Ovary (tissue), 3 donors: ENCODE data around the gene CLDN9.

Source experiments
- CTCF ChIP-seq, 3 donors: fragments of 450-650 bp in 2 of 3; fragments of 200-600 bp in 1 of 3; IDR thresholded peaks; one replicate each; pipeline versions ENCODE4 v1.5.1 to v1.8.0; 2016 to 2022; ENCODE audit warnings: antibody characterized with exemption in 3 of 3, mild to moderate bottlenecking in 1 of 3
- EP300 ChIP-seq: sonication (generic); formaldehyde crosslinking; IDR thresholded peaks from one replicate; pipeline ENCODE4 v1.6.1; 2017; ENCODE audit warnings: antibody characterized with exemption
- POLR2A ChIP-seq: fragments of 450-650 bp; IDR thresholded peaks from one replicate; pipeline ENCODE4 v1.6.1; 2017; ENCODE audit warnings: antibody characterized with exemption, mild to moderate bottlenecking, moderate library complexity
- donor health status: DM: no; HTN: no; CAD: no.

- TF ChIP-seq CTCF (IDR thresholded peaks at IDR 0.05) = no peak
- TF ChIP-seq EP300 = no peak
- TF ChIP-seq POLR2A = no peak
These were observed 21.0 kb upstream of the CLDN9 start for GRCh38 chr16:2991566-2992261.
